HG02678 (cell line): ENCODE data around the gene IPPK.

Source experiments
- ATAC-seq: cut with Tn5 transposase; IDR thresholded peaks from one replicate; pipeline ENCODE4 v1.9.1; 2021; ENCODE audit warnings: mild to moderate bottlenecking, moderate library complexity; ENCODE audit not compliant: unreplicated experiment

Gene IPPK

GRCh38 chr9:92669890-92670708 lies at the start of gene IPPK:
Gene IPPK (minus strand): TSS chr9:92670131. CDS start chr9:92669988, 143 bp downstream.
- peak; percentile 96 for ATAC-seq

GRCh38 chr9:92719028-92719647 lies 49.2 kb upstream of the IPPK start:
- no peak for ATAC-seq

- ATAC-seq = no peak
Observed at GRCh38 chr9:92718086-92719001, 48.4 kb upstream of the IPPK start.

GRCh38 chr9:92717201-92718085 lies 47.5 kb upstream of the IPPK start:
- ATAC-seq = no peak

GRCh38 chr9:92716557-92716956 lies 46.6 kb upstream of the IPPK start:
- ATAC-seq = peak; percentile 53

GRCh38 chr9:92715488-92716231 lies 45.7 kb upstream of the IPPK start:
- ATAC-seq = no peak

- no peak for ATAC-seq
Observed at GRCh38 chr9:92714787-92715487, 45.0 kb upstream of the IPPK start.

GRCh38 chr9:92714016-92714415 lies 44.1 kb upstream of the IPPK start:
- no peak for ATAC-seq

GRCh38 chr9:92713528-92713927 lies 43.6 kb upstream of the IPPK start:
- no peak for ATAC-seq

- no peak for ATAC-seq
Observed at GRCh38 chr9:92712767-92713166, 42.8 kb upstream of the IPPK start.

GRCh38 chr9:92711844-92712243 lies 41.9 kb upstream of the IPPK start:
- ATAC-seq = no peak

- no peak for ATAC-seq
Observed at GRCh38 chr9:92711146-92711545, 41.2 kb upstream of the IPPK start.

GRCh38 chr9:92710368-92710767 lies 40.4 kb upstream of the IPPK start:
- ATAC-seq = no peak

- ATAC-seq = no peak
Observed at GRCh38 chr9:92709954-92710353, 40.0 kb upstream of the IPPK start.

GRCh38 chr9:92709240-92709639 lies 39.3 kb upstream of the IPPK start:
- ATAC-seq = no peak

GRCh38 chr9:92707530-92707929 lies 37.6 kb upstream of the IPPK start:
- no peak for ATAC-seq

GRCh38 chr9:92706218-92706940 lies 36.4 kb upstream of the IPPK start:
- ATAC-seq = peak; percentile 41

- no peak for ATAC-seq
Observed at GRCh38 chr9:92704528-92704927, 34.6 kb upstream of the IPPK start.
